H1 (cell line): ENCODE data around the gene CYB561D2. TPM values are rescaled to one million over a fixed set of nuclear protein-coding genes. Genes with fewer than 3 reads are reported as not detected.

Experiments used
- CHD2 ChIP-seq: IDR thresholded peaks from 2 replicates; pipeline ENCODE4 v1.6.1; 2012; ENCODE audit warnings: low read length, improper control_type of control experiment
- CREB1 ChIP-seq: IDR thresholded peaks from 2 replicates; pipeline ENCODE4 v1.6.1; 2012; ENCODE audit warnings: inconsistent platforms
- JUN ChIP-seq: IDR thresholded peaks from 2 replicates; pipeline ENCODE4 v1.6.1; 2011; ENCODE audit warnings: low read depth, mild to moderate bottlenecking, improper control_type of control experiment, low read length
- POLR2A ChIP-seq, 2 experiments: IDR thresholded peaks; 1 replicate in 1 of 2; 2 replicates in 1 of 2; pipeline ENCODE4 v1.6.1; 2011; ENCODE audit warnings: low read depth in 2 of 2, low read length in 2 of 2, mild to moderate bottlenecking in 2 of 2; ENCODE audit errors: control extremely low read depth in 1 of 2
- RAD21 ChIP-seq, 2 experiments: IDR thresholded peaks in 1 of 2; conservative IDR thresholded peaks in 1 of 2; 2 replicates each; pipeline ENCODE4 v1.6.1; 2011; ENCODE audit warnings: low read depth in 2 of 2, low read length in 2 of 2, improper control_type of control experiment in 1 of 2, inconsistent platforms in 1 of 2, mild to moderate bottlenecking in 1 of 2, moderate library complexity in 1 of 2
- RBBP5 ChIP-seq: IDR thresholded peaks from 2 replicates; pipeline ENCODE4 v1.7.1; 2012; ENCODE audit warnings: low read depth, mild to moderate bottlenecking, inconsistent platforms, low read length, moderate library complexity, borderline replicate concordance
- TAF1 ChIP-seq: IDR thresholded peaks from 2 replicates; pipeline ENCODE4 v1.6.1; 2011; ENCODE audit warnings: mild to moderate bottlenecking, low read depth, low read length
- TAF7 ChIP-seq: optimal IDR thresholded peaks from 2 replicates; pipeline ENCODE3; 2011; ENCODE audit warnings: low read depth, mild to moderate bottlenecking, inconsistent platforms, low read length, moderate library complexity, borderline replicate concordance
- polyA plus RNA-seq, 7 experiments: library from polyadenylated mRNA; depleted of rRNA in 3 of 7; stranded (reverse) in 5 of 7; unstranded in 2 of 7; fragments of >200 nt in 5 of 7; fragments of 200-250 nt in 2 of 7; gene quantifications; 1 replicate in 5 of 7; 2 replicates in 1 of 7; 4 replicates in 1 of 7; pipeline versions ENCODE4 v1.2.1 to v1.2.3, GENCODE V29; 2011 to 2013; ENCODE audit warnings: missing spikeins in 2 of 7, mixed read lengths in 2 of 7
- total RNA-seq: library from RNA; stranded (reverse); fragmentation: NEBNext Ultra II Directional; extraction: Animal tissue kit (Norgen Biotek cat#: 25700); gene quantifications from 2 replicates; pipeline ENCODE4 v1.2.1, GENCODE V29; 2021
- TF ChIP-seq, protein P1 (sequence below): fragments of 300-600 bp; sonication (generic); IDR thresholded peaks from 2 replicates; pipeline ENCODE4 v1.7.1; 2012; ENCODE audit warnings: low read length, moderate library complexity, mild to moderate bottlenecking, inconsistent platforms; ENCODE audit not compliant: insufficient replicate concordance

Gene CYB561D2
- total and polyA plus RNA-seq, 2 of the 8 experiments (the other 6 are each of a cell fraction or from before 2014, with no cell fraction given), result 9.8 to 34.0 TPM

DNA sequence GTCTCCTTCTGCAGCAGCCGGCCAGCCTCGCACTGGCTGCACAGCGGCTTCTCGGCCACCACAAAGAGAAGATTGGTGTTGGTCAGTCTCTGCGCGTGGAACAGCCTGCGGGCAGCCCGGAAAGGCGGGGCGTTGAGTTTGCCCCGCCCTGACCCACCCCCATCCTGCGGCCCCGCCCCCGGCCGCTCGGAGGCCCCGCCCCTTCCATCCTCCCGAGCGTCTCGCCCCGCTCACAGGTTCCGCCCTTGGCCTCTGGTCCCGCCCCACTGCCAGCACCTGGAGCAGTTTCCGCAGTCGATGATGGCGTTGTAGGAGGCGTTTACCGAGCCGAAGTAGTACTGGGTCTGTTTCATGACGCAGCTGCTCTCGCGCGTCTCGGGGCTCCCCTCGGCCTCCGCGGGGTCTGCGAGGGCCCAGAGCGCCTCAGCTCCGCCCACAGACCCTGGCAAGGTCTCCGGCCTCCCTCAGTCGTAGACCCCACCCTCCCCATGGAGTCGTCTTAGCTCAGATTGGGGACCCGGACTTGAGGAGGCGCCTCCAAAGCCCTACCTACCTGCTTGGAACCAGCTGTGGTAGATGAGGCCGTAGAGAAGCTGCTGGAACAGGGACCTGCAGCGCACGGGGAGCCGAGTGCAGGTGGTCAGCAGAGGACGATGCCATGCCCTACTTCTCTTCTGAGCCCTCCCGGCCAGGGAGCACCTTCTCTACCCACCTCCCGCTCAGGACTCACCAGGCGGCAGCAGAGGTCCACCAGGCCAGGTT lies 14.6 kb downstream of the CYB561D2 start (continued):
- TF ChIP-seq, protein P1, sequence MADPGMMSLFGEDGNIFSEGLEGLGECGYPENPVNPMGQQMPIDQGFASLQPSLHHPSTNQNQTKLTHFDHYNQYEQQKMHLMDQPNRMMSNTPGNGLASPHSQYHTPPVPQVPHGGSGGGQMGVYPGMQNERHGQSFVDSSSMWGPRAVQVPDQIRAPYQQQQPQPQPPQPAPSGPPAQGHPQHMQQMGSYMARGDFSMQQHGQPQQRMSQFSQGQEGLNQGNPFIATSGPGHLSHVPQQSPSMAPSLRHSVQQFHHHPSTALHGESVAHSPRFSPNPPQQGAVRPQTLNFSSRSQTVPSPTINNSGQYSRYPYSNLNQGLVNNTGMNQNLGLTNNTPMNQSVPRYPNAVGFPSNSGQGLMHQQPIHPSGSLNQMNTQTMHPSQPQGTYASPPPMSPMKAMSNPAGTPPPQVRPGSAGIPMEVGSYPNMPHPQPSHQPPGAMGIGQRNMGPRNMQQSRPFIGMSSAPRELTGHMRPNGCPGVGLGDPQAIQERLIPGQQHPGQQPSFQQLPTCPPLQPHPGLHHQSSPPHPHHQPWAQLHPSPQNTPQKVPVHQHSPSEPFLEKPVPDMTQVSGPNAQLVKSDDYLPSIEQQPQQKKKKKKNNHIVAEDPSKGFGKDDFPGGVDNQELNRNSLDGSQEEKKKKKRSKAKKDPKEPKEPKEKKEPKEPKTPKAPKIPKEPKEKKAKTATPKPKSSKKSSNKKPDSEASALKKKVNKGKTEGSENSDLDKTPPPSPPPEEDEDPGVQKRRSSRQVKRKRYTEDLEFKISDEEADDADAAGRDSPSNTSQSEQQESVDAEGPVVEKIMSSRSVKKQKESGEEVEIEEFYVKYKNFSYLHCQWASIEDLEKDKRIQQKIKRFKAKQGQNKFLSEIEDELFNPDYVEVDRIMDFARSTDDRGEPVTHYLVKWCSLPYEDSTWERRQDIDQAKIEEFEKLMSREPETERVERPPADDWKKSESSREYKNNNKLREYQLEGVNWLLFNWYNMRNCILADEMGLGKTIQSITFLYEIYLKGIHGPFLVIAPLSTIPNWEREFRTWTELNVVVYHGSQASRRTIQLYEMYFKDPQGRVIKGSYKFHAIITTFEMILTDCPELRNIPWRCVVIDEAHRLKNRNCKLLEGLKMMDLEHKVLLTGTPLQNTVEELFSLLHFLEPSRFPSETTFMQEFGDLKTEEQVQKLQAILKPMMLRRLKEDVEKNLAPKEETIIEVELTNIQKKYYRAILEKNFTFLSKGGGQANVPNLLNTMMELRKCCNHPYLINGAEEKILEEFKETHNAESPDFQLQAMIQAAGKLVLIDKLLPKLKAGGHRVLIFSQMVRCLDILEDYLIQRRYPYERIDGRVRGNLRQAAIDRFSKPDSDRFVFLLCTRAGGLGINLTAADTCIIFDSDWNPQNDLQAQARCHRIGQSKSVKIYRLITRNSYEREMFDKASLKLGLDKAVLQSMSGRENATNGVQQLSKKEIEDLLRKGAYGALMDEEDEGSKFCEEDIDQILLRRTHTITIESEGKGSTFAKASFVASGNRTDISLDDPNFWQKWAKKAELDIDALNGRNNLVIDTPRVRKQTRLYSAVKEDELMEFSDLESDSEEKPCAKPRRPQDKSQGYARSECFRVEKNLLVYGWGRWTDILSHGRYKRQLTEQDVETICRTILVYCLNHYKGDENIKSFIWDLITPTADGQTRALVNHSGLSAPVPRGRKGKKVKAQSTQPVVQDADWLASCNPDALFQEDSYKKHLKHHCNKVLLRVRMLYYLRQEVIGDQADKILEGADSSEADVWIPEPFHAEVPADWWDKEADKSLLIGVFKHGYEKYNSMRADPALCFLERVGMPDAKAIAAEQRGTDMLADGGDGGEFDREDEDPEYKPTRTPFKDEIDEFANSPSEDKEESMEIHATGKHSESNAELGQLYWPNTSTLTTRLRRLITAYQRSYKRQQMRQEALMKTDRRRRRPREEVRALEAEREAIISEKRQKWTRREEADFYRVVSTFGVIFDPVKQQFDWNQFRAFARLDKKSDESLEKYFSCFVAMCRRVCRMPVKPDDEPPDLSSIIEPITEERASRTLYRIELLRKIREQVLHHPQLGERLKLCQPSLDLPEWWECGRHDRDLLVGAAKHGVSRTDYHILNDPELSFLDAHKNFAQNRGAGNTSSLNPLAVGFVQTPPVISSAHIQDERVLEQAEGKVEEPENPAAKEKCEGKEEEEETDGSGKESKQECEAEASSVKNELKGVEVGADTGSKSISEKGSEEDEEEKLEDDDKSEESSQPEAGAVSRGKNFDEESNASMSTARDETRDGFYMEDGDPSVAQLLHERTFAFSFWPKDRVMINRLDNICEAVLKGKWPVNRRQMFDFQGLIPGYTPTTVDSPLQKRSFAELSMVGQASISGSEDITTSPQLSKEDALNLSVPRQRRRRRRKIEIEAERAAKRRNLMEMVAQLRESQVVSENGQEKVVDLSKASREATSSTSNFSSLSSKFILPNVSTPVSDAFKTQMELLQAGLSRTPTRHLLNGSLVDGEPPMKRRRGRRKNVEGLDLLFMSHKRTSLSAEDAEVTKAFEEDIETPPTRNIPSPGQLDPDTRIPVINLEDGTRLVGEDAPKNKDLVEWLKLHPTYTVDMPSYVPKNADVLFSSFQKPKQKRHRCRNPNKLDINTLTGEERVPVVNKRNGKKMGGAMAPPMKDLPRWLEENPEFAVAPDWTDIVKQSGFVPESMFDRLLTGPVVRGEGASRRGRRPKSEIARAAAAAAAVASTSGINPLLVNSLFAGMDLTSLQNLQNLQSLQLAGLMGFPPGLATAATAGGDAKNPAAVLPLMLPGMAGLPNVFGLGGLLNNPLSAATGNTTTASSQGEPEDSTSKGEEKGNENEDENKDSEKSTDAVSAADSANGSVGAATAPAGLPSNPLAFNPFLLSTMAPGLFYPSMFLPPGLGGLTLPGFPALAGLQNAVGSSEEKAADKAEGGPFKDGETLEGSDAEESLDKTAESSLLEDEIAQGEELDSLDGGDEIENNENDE, result no peak
- TF ChIP-seq RBBP5 (no peak), JUN (no peak), TAF7 (no peak), CREB1 (peak; percentile 75), TAF1 (peak; percentile 46; the same call in 1 of the 2 replicates), RAD21 (IDR thresholded peaks at IDR 0.05 in 1 of 2, conservative IDR thresholded peaks at IDR 0.05 in 1 of 2; ENCODE audit: low read depth in 2 of 2, low read length in 2 of 2) (peak; percentile 33 to 49; a peak in 3 of 4 replicates), CHD2 (peak; percentile 40; the same call in 1 of the 2 replicates), POLR2A (IDR thresholded peaks at IDR 0.05; ENCODE audit: control extremely low read depth in 1 of 2, low read depth in 2 of 2, low read length in 2 of 2) (no peak)
